DMS53 treated with DMSO at 0.1 percent for 48 hours (cell line): ENCODE measurements around the gene PLEKHF1.
"Not testable (repeated sequence)": the region's sequence is repeated elsewhere in the genome, so short reads cannot be mapped to it uniquely, and the experiment has no call there.

Experiments used
- DNase-seq: peaks from one replicate; lab custom pipeline; 2025; ENCODE audit not compliant: unreplicated experiment; lab: John Stamatoyannopoulos, UW

The PLEKHF1 gene

GRCh38 chr19:29697523-29698261, 32.4 kb downstream of the PLEKHF1 start:
- DNase-seq = no peak

- DNase-seq = no peak
Observed at GRCh38 chr19:29699861-29700260, 34.6 kb downstream of the PLEKHF1 start.

- no peak for DNase-seq
Observed at GRCh38 chr19:29700498-29700897, 35.2 kb downstream of the PLEKHF1 start.

GRCh38 chr19:29702161-29702962, 37.1 kb downstream of the PLEKHF1 start:
- DNase-seq = no peak

GRCh38 chr19:29702963-29703320, 37.7 kb downstream of the PLEKHF1 start:
- DNase-seq = no peak

- DNase-seq = no peak
Observed at GRCh38 chr19:29704562-29705558, 39.6 kb downstream of the PLEKHF1 start.

- DNase-seq = no peak
Observed at GRCh38 chr19:29705706-29706105, 40.4 kb downstream of the PLEKHF1 start.

GRCh38 chr19:29706635-29707034, 41.4 kb downstream of the PLEKHF1 start:
- no peak for DNase-seq

GRCh38 chr19:29708554-29709439, 43.5 kb downstream of the PLEKHF1 start:
- DNase-seq = no peak

- DNase-seq = not testable (repeated sequence)
Observed at GRCh38 chr19:29709440-29709798, 44.2 kb downstream of the PLEKHF1 start.

GRCh38 chr19:29711584-29712132, 46.4 kb downstream of the PLEKHF1 start:
- DNase-seq = no peak

GRCh38 chr19:29712744-29713516, 47.7 kb downstream of the PLEKHF1 start:
- no peak for DNase-seq

- DNase-seq = no peak
Observed at GRCh38 chr19:29714371-29714952, 49.2 kb downstream of the PLEKHF1 start.

GRCh38 chr19:29714953-29715700, 49.9 kb downstream of the PLEKHF1 start, which contains the start of gene C19orf12:
TSS of gene C19orf12 (minus strand) at chr19:29715261. CDS start at chr19:29708413, 6,848 bp downstream.
- DNase-seq = no peak

GRCh38 chr19:29715701-29716581, 50.7 kb downstream of the PLEKHF1 start:
- DNase-seq = no peak

GRCh38 chr19:29717051-29717450, 51.8 kb downstream of the PLEKHF1 start:
- DNase-seq = no peak

- DNase-seq = no peak
Observed at GRCh38 chr19:29724102-29724641, 58.9 kb downstream of the PLEKHF1 start.
